CD8-positive, alpha-beta memory T cell (primary cell): ENCODE results near the gene TBL2. TPM values are rescaled to one million over a fixed set of nuclear protein-coding genes. Genes with fewer than 3 reads are reported as not detected.
A peak's percentile ranks its signal among the peaks of the same experiment; 100 is the strongest.

Experiments
- CTCF ChIA-PET: fragments of 350-600 bp; sonication (Branson Sonifier 250); formaldehyde crosslinking; loops from one replicate; lab custom pipeline; 2021; ENCODE audit warnings: antibody characterized with exemption; lab: Charles Lee
- POLR2A ChIA-PET: fragments of 350-600 bp; sonication (Branson Sonifier 250); formaldehyde crosslinking; loops from one replicate; lab custom pipeline; 2021; ENCODE audit warnings: antibody characterized with exemption; lab: Charles Lee
- DNase-seq, 5 donors: peaks; one replicate each; pipeline versions ENCODE4 v3.0.0 to v3.0.0-alpha.2; 2020 to 2022; ENCODE audit warnings: mixed read lengths in 1 of 5
- H3K27ac ChIP-seq: one replicate; pipeline ENCODE4 v1.7.0; 2013; ENCODE audit warnings: low read depth, mild to moderate bottlenecking, low read length, moderate library complexity
- H3K27me3 ChIP-seq: 2 replicates; pipeline ENCODE4 v1.7.0; 2013; ENCODE audit warnings: low read length, mild to moderate bottlenecking; ENCODE audit not compliant: insufficient read depth, poor library complexity, severe bottlenecking
- H3K36me3 ChIP-seq: 2 replicates; pipeline ENCODE4 v1.7.0; 2013; ENCODE audit warnings: mild to moderate bottlenecking, low read length, moderate library complexity; ENCODE audit not compliant: insufficient read depth
- H3K4me1 ChIP-seq: 2 replicates; pipeline ENCODE4 v1.7.0; 2013; ENCODE audit warnings: mild to moderate bottlenecking, low read length, moderate library complexity; ENCODE audit not compliant: insufficient read depth
- H3K4me3 ChIP-seq: 2 replicates; pipeline ENCODE4 v1.7.0; 2013; ENCODE audit warnings: mild to moderate bottlenecking, low read length
- H3K9me3 ChIP-seq: 2 replicates; pipeline ENCODE4 v1.7.0; 2013; ENCODE audit warnings: mild to moderate bottlenecking, low read length
- H3K27ac Mint-ChIP-seq, 8 donors: one replicate each; pipeline ENCODE4 v1.8.0; 2020 to 2021; ENCODE audit warnings: mixed read lengths in 8 of 8, mild to moderate bottlenecking in 6 of 8, inconsistent platforms in 3 of 8, moderate library complexity in 3 of 8
- H3K27me3 Mint-ChIP-seq, 2 donors: one replicate each; pipeline ENCODE4 v1.8.0; 2020 to 2021; ENCODE audit warnings: mixed read lengths in 2 of 2, mild to moderate bottlenecking in 1 of 2, moderate library complexity in 1 of 2
- H3K36me3 Mint-ChIP-seq, 3 donors: one replicate each; pipeline ENCODE4 v1.8.0; 2020 to 2021; ENCODE audit warnings: mixed read lengths in 3 of 3, inconsistent platforms in 1 of 3, mild to moderate bottlenecking in 1 of 3
- H3K4me1 Mint-ChIP-seq, 3 donors: one replicate each; pipeline ENCODE4 v1.8.0; 2020 to 2021; ENCODE audit warnings: mixed read lengths in 3 of 3, inconsistent platforms in 1 of 3, mild to moderate bottlenecking in 1 of 3
- H3K4me3 Mint-ChIP-seq, 7 donors: one replicate each; pipeline ENCODE4 v1.8.0; 2020 to 2021; ENCODE audit warnings: mixed read lengths in 7 of 7, mild to moderate bottlenecking in 6 of 7, moderate library complexity in 4 of 7, inconsistent platforms in 2 of 7
- H3K9me3 Mint-ChIP-seq, 5 donors: one replicate each; pipeline ENCODE4 v1.8.0; 2020 to 2022; ENCODE audit warnings: mixed read lengths in 5 of 5, mild to moderate bottlenecking in 3 of 5, moderate library complexity in 2 of 5, inconsistent platforms in 1 of 5
- polyA plus RNA-seq: library from polyadenylated mRNA; unstranded; fragments of 300-500 nt; fragmentation: Illumina TruSeq; gene quantifications from one replicate; pipeline ENCODE4 v1.2.3, GENCODE V29; 2021
- total RNA-seq, 2 experiments: library from RNA; stranded (reverse); gene quantifications; one replicate each; pipeline ENCODE4 v1.2.3, GENCODE V29; 2021

Gene TBL2
- total and polyA plus RNA-seq, 3 experiments from 2014 or later: 17.0 to 31.3 (median 29.1) TPM

DNA sequence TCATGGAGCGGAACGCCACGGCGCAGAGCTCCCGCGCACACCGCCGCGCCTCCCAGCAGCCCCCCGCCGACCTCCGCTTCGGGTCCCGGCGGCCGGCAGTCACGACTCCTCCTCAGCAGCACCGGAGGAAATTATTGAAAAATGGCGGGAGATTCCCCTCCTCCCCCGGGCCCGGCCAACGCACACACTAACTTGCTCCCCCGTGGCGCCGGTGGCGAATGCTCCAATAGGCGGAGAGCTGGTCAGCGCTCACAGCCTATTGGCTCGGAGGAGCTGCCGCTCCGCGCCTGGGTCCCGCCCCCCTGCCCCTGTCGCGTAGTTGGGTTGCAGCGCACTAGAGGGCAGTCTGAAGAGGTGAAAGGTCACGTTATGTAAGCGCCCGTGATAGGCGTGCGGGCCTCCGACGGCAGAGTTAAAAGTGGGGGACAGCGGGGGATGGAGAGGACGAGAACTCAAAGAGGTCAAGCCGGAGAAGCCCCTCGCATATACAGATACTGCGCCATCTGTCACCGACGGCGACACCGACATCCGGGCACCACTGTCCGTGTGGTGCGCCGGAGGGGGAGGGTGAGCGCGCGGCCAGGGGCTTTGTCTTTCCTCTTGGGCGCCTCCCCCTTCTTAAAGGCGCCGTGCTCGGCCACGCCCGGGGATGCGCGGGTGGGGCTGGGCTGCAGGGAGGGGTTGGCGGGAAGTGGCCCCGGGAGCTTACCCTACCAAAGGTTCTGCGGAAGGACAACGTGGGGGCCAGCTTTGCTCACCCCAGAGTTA, 56.1 kb downstream of the TBL2 start, which contains the start of gene BAZ1B:
Gene BAZ1B (minus strand): TSS at position 189 of the 768 bp plus-strand sequence. CDS start 360 bp downstream, outside the sequence.
- H3K4me3 ChIP-seq: peak within 1 kb of the TSS; percentile 88
- H3K9me3 ChIP-seq: no peaks in the 10 kb centered on the region
- Mint-ChIP-seq H3K36me3 (peaks cover 0 to 34% (median 2%) of the 10 kb centered on the region in 3 donors), H3K27me3 (peaks cover 0 to 3% of the 10 kb centered on the region in 2 donors), H3K4me3 (peak within 1 kb of the TSS; percentile 93 to 100 (median 99)), H3K9me3 (no peaks in the 10 kb centered on the region), H3K27ac (peak within 1 kb of the TSS; percentile 97 to 100 (median 99)), H3K4me1 (peaks cover 64 to 71% (median 71%) of the 10 kb centered on the region in 3 donors)
- CTCF ChIA-PET: interaction anchor here (1.3 to 4.2 kb wide), 6 partner anchors 10 to 212 kb away, joined by 3 to 29 read pairs (median 6); partner anchors contain the start of genes BCL7B and TBL2
- peak within 1 kb of the TSS; percentile 87 for H3K27ac ChIP-seq
- peaks cover 3% of the 10 kb centered on the region for H3K36me3 ChIP-seq
- POLR2A ChIA-PET: interaction anchor here (0.6 to 4.0 kb wide), 9 partner anchors 10 to 695 kb away, joined by 3 to 62 read pairs (median 7); partner anchors contain the start of genes ABHD11, BCL7B, TBL2 and TYW1B
- H3K27me3 ChIP-seq: no peaks in the 10 kb centered on the region
- peaks cover 57% of the 10 kb centered on the region for H3K4me1 ChIP-seq
- DNase-seq: peak; percentile 92 to 98 (median 94)

DNA sequence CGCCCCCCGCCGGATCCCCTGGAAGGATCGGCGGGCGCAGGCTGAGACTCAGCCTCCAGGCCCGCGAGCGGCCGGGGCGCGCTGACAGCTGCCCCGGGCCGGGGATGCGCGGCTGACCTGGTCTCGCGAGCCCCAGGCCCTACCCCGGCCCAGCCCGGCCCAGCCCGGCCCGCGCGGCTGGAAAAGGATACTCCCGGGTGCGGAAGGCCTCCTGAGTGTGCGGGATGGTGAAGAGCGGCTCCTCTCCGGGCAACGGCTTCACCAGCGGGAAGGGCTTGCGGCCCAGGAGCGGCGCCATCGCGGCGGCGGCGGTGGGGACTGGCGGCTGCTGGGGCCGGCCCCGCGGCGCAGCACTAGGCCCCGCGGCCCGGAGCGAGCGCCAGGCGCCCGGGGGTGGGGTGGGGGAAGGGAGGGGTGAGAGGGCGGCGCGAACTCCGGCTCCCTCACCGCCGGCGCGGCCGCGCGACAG, 56.7 kb downstream of the TBL2 start:
- Histone ChIP-seq H3K27ac (peak overlapping the region; percentile 87), H3K4me1 (peaks cover 52% of the 10 kb centered on the region), H3K36me3 (peaks cover 3% of the 10 kb centered on the region), H3K9me3 (no peaks in the 10 kb centered on the region), H3K27me3 (no peaks in the 10 kb centered on the region), H3K4me3 (peak overlapping the region; percentile 88)
- Mint-ChIP-seq H3K4me3 (peak overlapping the region; percentile 91 to 100 (median 96)), H3K36me3 (peaks cover 0 to 40% (median 4%) of the 10 kb centered on the region in 3 donors), H3K27me3 (peaks cover 0 to 2% of the 10 kb centered on the region in 2 donors), H3K4me1 (peaks cover 62 to 70% (median 67%) of the 10 kb centered on the region in 3 donors), H3K27ac (peak overlapping the region in 3 of 8 donors; percentile 95 to 100 (median 98)), H3K9me3 (no peaks in the 10 kb centered on the region)
- POLR2A ChIA-PET: interaction anchor here (1.1 to 4.0 kb wide), 7 partner anchors 9 to 57 kb away, joined by 4 to 62 read pairs (median 7); partner anchors contain the start of genes BCL7B and TBL2
- CTCF ChIA-PET: interaction anchor here (1.1 to 4.2 kb wide), 7 partner anchors 8 to 213 kb away, joined by 3 to 29 read pairs (median 5); partner anchors contain the start of genes BCL7B and TBL2
- DNase-seq: peak in 1 of 5 donors; percentile 45

DNA sequence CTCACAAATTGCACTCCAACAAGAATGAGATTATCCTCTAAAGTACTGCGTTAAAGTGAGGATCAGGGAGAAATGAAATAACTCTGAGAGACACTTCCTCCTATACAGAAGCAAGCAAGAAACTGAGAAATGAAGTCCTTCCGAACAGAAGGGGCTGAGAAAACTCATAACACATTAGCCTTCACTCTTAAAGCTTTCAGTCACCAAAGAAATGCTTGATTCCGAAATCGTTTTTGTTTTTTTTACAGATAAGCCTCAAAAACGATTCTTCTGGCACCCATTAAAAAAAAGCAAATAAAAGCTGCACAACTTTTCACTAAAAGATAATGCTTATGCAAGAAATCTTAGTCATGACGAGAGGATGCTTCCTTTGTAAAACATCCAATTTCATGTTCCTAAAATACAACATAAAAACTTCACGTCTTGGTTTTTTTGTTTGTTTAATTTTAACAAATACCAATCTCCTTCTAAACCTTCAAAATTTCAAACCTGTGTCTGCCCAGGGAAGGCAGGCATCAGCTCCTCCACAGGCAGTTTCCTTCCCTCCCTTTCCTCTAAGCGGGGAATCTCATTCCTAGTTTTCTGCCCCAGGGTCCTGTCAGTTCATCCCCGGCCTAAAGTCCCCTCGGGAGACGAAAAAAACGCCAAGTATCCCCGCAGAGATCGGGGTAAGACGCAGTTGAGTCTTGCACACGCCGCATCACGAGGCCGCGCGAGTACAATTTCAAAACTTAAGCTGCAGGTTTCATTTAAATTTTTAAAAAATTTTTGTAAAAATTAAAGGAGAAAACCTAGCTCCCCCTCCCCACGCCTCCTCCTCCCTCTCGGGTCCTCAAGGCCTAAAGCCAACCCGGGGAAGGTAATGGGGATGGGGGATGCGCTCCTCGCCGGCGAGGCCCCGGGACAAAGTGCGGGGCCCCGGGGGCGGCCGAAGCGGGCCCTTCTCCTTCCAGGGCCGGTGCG, 57.4 kb downstream of the TBL2 start:
- peaks cover 62 to 69% (median 66%) of the 10 kb centered on the region in 3 donors for H3K4me1 Mint-ChIP-seq
- DNase-seq: no peak
- H3K27me3 Mint-ChIP-seq: peaks cover 0 to 2% of the 10 kb centered on the region in 2 donors
- ChIA-PET CTCF (interaction anchor here (1.1 to 4.2 kb wide), 4 partner anchors 9 to 214 kb away, joined by 3 to 29 read pairs (median 5); partner anchors contain the start of gene BCL7B), POLR2A (interaction anchor here (1.7 to 4.0 kb wide), 4 partner anchors 35 to 58 kb away, joined by 4 to 62 read pairs (median 22); partner anchors contain the start of genes BCL7B and TBL2)
- H3K27ac ChIP-seq: peak overlapping the region; percentile 87
- peak overlapping the region; percentile 42 for H3K4me3 ChIP-seq
- H3K36me3 ChIP-seq: peaks cover 3% of the 10 kb centered on the region
- H3K36me3 Mint-ChIP-seq: peaks cover 0 to 44% (median 4%) of the 10 kb centered on the region in 3 donors
- H3K4me1 ChIP-seq: peaks cover 47% of the 10 kb centered on the region
- no peaks in the 10 kb centered on the region for H3K9me3 ChIP-seq
- peak overlapping the region; percentile 86 to 99 (median 93) for H3K4me3 Mint-ChIP-seq
- H3K27me3 ChIP-seq: no peaks in the 10 kb centered on the region
- no peaks in the 10 kb centered on the region for H3K9me3 Mint-ChIP-seq
- H3K27ac Mint-ChIP-seq: peak overlapping the region; percentile 92 to 98 (median 95)

DNA sequence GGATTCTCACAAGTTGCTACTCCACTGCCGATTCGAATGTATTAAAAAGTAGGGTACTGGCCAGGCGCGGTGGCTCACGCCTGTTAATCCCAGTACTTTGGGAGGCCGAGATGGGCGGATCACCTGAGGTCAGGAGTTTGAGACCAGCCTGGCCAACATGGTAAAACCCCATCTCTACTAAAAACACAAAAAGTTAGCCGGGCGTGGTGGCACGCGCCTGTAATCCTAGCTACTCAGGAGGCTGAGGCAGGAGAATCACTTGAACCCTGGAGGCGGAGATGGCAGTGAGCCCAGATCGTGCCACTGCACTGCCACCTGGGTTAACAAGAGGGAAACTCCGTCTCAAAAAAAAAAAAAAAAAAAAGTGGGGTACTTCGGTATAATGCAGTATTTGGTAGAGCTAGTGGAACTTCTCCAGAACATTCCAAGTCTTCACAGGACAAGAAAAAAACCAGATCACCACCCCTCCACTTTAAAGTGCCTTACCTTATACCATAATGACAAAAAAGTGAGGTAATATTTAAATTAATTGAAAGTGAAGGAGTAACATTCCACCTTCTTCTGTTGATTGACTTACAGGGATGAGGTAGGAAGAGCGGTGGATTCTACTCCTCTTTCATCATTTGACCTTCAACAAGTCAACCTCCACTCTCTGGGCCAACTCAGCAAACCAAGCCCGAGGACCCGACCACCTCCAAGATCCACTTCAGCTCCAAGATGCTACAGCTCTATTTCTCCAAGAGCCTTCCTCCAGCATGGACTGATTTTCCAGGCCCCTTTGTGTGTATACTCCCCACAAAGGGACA, 58.3 kb downstream of the TBL2 start:
- peaks cover 39% of the 10 kb centered on the region for H3K4me1 ChIP-seq
- peak overlapping the region; percentile 42 for H3K4me3 ChIP-seq
- Mint-ChIP-seq H3K27me3 (peaks cover 0 to 2% of the 10 kb centered on the region in 2 donors), H3K27ac (peak overlapping the region; percentile 92 to 98 (median 95)), H3K36me3 (peaks cover 0 to 50% (median 5%) of the 10 kb centered on the region in 3 donors), H3K4me3 (peak overlapping the region; percentile 86 to 99 (median 93)), H3K9me3 (no peaks in the 10 kb centered on the region), H3K4me1 (peaks cover 56 to 63% (median 59%) of the 10 kb centered on the region in 3 donors)
- peaks cover 3% of the 10 kb centered on the region for H3K36me3 ChIP-seq
- DNase-seq: peak in 2 of 5 donors; percentile 8
- H3K27me3 ChIP-seq: no peaks in the 10 kb centered on the region
- H3K9me3 ChIP-seq: no peaks in the 10 kb centered on the region
- ChIA-PET POLR2A (interaction anchor here (3.2 to 4.0 kb wide), 2 partner anchors 36 to 59 kb away, joined by 33 to 62 read pairs; partner anchors contain the start of genes BCL7B and TBL2), CTCF (interaction anchor here (4.2 kb wide), 1 partner anchor 38 kb away, joined by 29 read pairs; the partner anchor contains the start of gene BCL7B)
- peak overlapping the region; percentile 87 for H3K27ac ChIP-seq

DNA sequence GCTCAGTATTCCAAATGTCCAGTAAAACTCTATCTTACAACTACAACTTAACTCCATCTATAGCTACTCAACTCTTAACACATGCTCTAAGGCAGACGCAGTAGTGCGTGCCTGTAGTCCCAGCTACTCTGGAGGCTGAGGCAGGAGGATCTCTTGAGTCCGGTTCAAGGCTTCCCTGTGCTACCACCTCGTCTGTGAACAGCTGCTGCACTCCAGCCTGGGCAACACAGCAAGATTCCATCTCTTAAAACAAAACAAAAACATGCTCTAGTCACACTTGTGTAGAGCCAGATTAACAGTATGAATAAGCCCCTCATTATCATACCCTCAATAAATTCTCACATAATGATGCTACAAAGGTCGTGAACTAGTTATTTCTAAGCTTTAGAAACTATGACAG, 59.9 kb downstream of the TBL2 start:
- DNase-seq: no peak
- no peaks in the 10 kb centered on the region for H3K27me3 ChIP-seq
- H3K27me3 Mint-ChIP-seq: peaks cover 0 to 2% of the 10 kb centered on the region in 2 donors
- H3K4me1 Mint-ChIP-seq: peaks cover 54 to 66% (median 60%) of the 10 kb centered on the region in 3 donors
- H3K4me3 ChIP-seq: no peak overlapping the region
- H3K9me3 Mint-ChIP-seq: no peaks in the 10 kb centered on the region
- peaks cover 34% of the 10 kb centered on the region for H3K4me1 ChIP-seq
- H3K4me3 Mint-ChIP-seq: peak overlapping the region in 6 of 7 donors; percentile 86 to 99 (median 94)
- H3K36me3 Mint-ChIP-seq: peaks cover 3 to 65% (median 8%) of the 10 kb centered on the region in 3 donors
- H3K27ac Mint-ChIP-seq: peak overlapping the region in 7 of 8 donors; percentile 51 to 97 (median 92)
- H3K9me3 ChIP-seq: no peaks in the 10 kb centered on the region
- POLR2A ChIA-PET: interaction anchor here (0.6 kb wide), 1 partner anchor 60 kb away, joined by 8 read pairs; the partner anchor contains the start of gene TBL2
- no peak overlapping the region for H3K27ac ChIP-seq
- H3K36me3 ChIP-seq: peaks cover 3% of the 10 kb centered on the region
- CTCF ChIA-PET: interaction anchor here (0.7 to 1.9 kb wide), 2 partner anchors 61 to 67 kb away, joined by 3 to 6 read pairs; no protein-coding TSS in a partner anchor
